GM23338 (cell line): Measurements from ENCODE around the gene TBC1D9. TPM values are rescaled to one million over a fixed set of nuclear protein-coding genes. Genes with fewer than 3 reads are reported as not detected.

ENCODE experiments used
- ATAC-seq: fragments of 200-7000 bp; cut with Tn5 transposase; 3 replicates; pipeline ENCODE4 v1.9.1; 2020
- DNase-seq: peaks from one replicate; pipeline ENCODE4 v3.0.0-alpha.2; 2015; ENCODE audit warnings: low spot score
- H2AFZ ChIP-seq: fragments of 200-600 bp; sonication (generic); 2 replicates; pipeline ENCODE4 v1.8.0; 2016; ENCODE audit warnings: antibody characterized with exemption, mild to moderate bottlenecking, moderate library complexity
- H3F3A ChIP-seq: fragments of 200-600 bp; sonication (generic); replicated peaks from 2 replicates; pipeline ENCODE4 v1.8.0; 2017; ENCODE audit warnings: antibody characterized with exemption, mixed run types, low read depth
- H3K27ac ChIP-seq: fragments of 200-600 bp; sonication (generic); 2 replicates; pipeline ENCODE4 v1.6.1; 2016; ENCODE audit warnings: low read depth
- H3K27me3 ChIP-seq: fragments of 200-600 bp; sonication (generic); 2 replicates; pipeline ENCODE4 v1.8.0; 2016; ENCODE audit warnings: mild to moderate bottlenecking, mixed run types, moderate library complexity; ENCODE audit not compliant: insufficient read depth
- H3K36me3 ChIP-seq: fragments of 200-600 bp; sonication (generic); 2 replicates; pipeline ENCODE4 v1.8.0; 2016; ENCODE audit warnings: mild to moderate bottlenecking; ENCODE audit not compliant: insufficient read depth
- H3K4me1 ChIP-seq: fragments of 200-600 bp; sonication (generic); 2 replicates; pipeline ENCODE4 v1.8.0; 2016; ENCODE audit warnings: mild to moderate bottlenecking, moderate library complexity; ENCODE audit not compliant: insufficient read depth
- H3K4me2 ChIP-seq: fragments of 200-600 bp; sonication (generic); 2 replicates; pipeline ENCODE4 v1.7.1; 2017; ENCODE audit warnings: mixed run types
- H3K4me3 ChIP-seq: fragments of 200-600 bp; sonication (generic); 2 replicates; pipeline ENCODE4 v1.6.1; 2016; ENCODE audit warnings: mixed run types
- H3K79me2 ChIP-seq: fragments of 200-600 bp; sonication (generic); replicated peaks from 2 replicates; pipeline ENCODE4 v1.8.0; 2017; ENCODE audit warnings: mild to moderate bottlenecking; ENCODE audit not compliant: insufficient read depth
- H3K9me2 ChIP-seq: fragments of 200-600 bp; sonication (generic); 2 replicates; pipeline ENCODE4 v1.8.0; 2017; ENCODE audit not compliant: insufficient read depth
- H4K20me1 ChIP-seq: fragments of 200-600 bp; sonication (generic); replicated peaks from 2 replicates; pipeline ENCODE4 v1.8.0; 2017; ENCODE audit warnings: mild to moderate bottlenecking; ENCODE audit not compliant: insufficient read depth
- H3K27ac Mint-ChIP-seq: 2 replicates; pipeline ENCODE4 v1.8.0; 2020; ENCODE audit warnings: inconsistent platforms, mild to moderate bottlenecking, moderate library complexity, mixed read lengths
- H3K27me3 Mint-ChIP-seq: 3 replicates; pipeline ENCODE4 v1.8.0; 2022; ENCODE audit warnings: low read depth, mild to moderate bottlenecking, moderate library complexity, mixed read lengths, inconsistent platforms; ENCODE audit not compliant: insufficient read depth, poor library complexity
- H3K36me3 Mint-ChIP-seq: 3 replicates; pipeline ENCODE4 v1.8.0; 2021; ENCODE audit warnings: low read depth, mild to moderate bottlenecking, inconsistent platforms, moderate library complexity, mixed read lengths
- H3K4me1 Mint-ChIP-seq: 3 replicates; pipeline ENCODE4 v1.8.0; 2020; ENCODE audit warnings: mild to moderate bottlenecking, inconsistent platforms, mixed read lengths
- H3K4me3 Mint-ChIP-seq: 3 replicates; pipeline ENCODE4 v1.8.0; 2021; ENCODE audit warnings: moderate library complexity, mild to moderate bottlenecking, inconsistent platforms, mixed read lengths
- H3K9me3 Mint-ChIP-seq: 3 replicates; pipeline ENCODE4 v1.8.0; 2020; ENCODE audit warnings: moderate library complexity, mild to moderate bottlenecking, inconsistent platforms, mixed read lengths
- CREB1 ChIP-seq: fragments of 250-450 bp; sonication (Bioruptor Pico); IDR thresholded peaks from 2 replicates; pipeline ENCODE4 v1.5.0; 2020; ENCODE audit warnings: low read depth, mild to moderate bottlenecking, moderate library complexity
- EZH2 ChIP-seq: fragments of 200-600 bp; sonication (generic); IDR thresholded peaks from one replicate; pipeline ENCODE4 v1.8.0; 2017; ENCODE audit warnings: antibody characterized with exemption, mild to moderate bottlenecking, low read depth; ENCODE audit not compliant: unreplicated experiment
- EZH2phosphoT487 ChIP-seq: fragments of 200-600 bp; sonication (generic); IDR thresholded peaks from one replicate; pipeline ENCODE4 v1.8.1; 2018; ENCODE audit warnings: antibody characterized with exemption; ENCODE audit not compliant: unreplicated experiment
- JUNB ChIP-seq: IDR thresholded peaks from one replicate; pipeline ENCODE4 v1.6.1; 2016; ENCODE audit warnings: antibody characterized with exemption; ENCODE audit not compliant: unreplicated experiment
- POLR2AphosphoS5 ChIP-seq: IDR thresholded peaks from 2 replicates; pipeline ENCODE4 v1.6.1; 2016; ENCODE audit warnings: antibody characterized with exemption, low read depth
- ZNF462 ChIP-seq: fragments of 250-450 bp; sonication (Bioruptor Pico); IDR thresholded peaks from 2 replicates; pipeline ENCODE4 v1.5.0; 2020; ENCODE audit warnings: mild to moderate bottlenecking, moderate library complexity
- polyA plus RNA-seq: library from polyadenylated mRNA; unstranded; fragments of >200 nt; fragmentation: Nextera tagmentation; extraction: Ambion mirVana; gene quantifications from 2 replicates; pipeline ENCODE4 v1.2.1, GENCODE V29; 2016
- total RNA-seq: library from RNA; depleted of rRNA; stranded (reverse); fragments of >200 nt; shearing (Covaris generic); gene quantifications from 2 replicates; pipeline ENCODE4 v1.2.3, GENCODE V29; 2014

Gene TBC1D9
- total and polyA plus RNA-seq, 2 experiments from 2014 or later, result 0.03 to 0.56 TPM

GRCh38 chr4:140755774-140756318, 339 bp downstream of the TBC1D9 start:
- Mint-ChIP-seq H3K9me3 (no peaks in the 10 kb centered on the region), H3K4me3 (peak overlapping the region; percentile 73), H3K4me1 (peaks cover 11% of the 10 kb centered on the region), H3K27ac (no peak overlapping the region), H3K27me3 (peaks cover 35% of the 10 kb centered on the region), H3K36me3 (no peaks in the 10 kb centered on the region)
- no peak for TF ChIP-seq EZH2phosphoT487
- no peak for TF ChIP-seq JUNB
- no peak for TF ChIP-seq ZNF462 (CRISPR knock-in tag)
- TF ChIP-seq POLR2AphosphoS5, result no peak
- no peak for TF ChIP-seq CREB1
- peak; percentile 5 for TF ChIP-seq EZH2
- peak overlapping the region; percentile 57 for H3K4me3 ChIP-seq
- ATAC-seq (peak; percentile 52), DNase-seq (peak; percentile 60)
- no peaks in the 10 kb centered on the region for H3F3A ChIP-seq
- H3K27me3 ChIP-seq, result peaks cover 95% of the 10 kb centered on the region
- H3K27ac ChIP-seq, result no peak overlapping the region
- peaks cover 5% of the 10 kb centered on the region; the same call in 1 of the 2 replicates for H3K4me1 ChIP-seq
- H4K20me1 ChIP-seq, result peaks cover 8% of the 10 kb centered on the region; the same call in 1 of the 2 replicates
- no peaks in the 10 kb centered on the region for H3K79me2 ChIP-seq
- H3K36me3 ChIP-seq, result no peaks in the 10 kb centered on the region
- H2AFZ ChIP-seq, result peak overlapping the region; percentile 13
- H3K9me2 ChIP-seq, result no peaks in the 10 kb centered on the region
- peak overlapping the region; percentile 75 for H3K4me2 ChIP-seq
